DOHH2 (cell line): ENCODE results near the gene DGKZ.
"Not testable (repeated sequence)": the region's sequence is repeated elsewhere in the genome, so short reads cannot be mapped to it uniquely, and the experiment has no call there.

Source experiments
- H3F3A ChIP-seq: fragments of 200-600 bp; sonication (generic), shearing (Covaris generic); 2 replicates; pipeline ENCODE4 v1.6.0; 2016; ENCODE audit warnings: antibody characterized with exemption, mild to moderate bottlenecking; ENCODE audit not compliant: control insufficient read depth, insufficient read depth
- H3K27ac ChIP-seq: fragments of 200-600 bp; sonication (generic); 2 replicates; pipeline ENCODE4 v1.5.1; 2014; ENCODE audit warnings: low read depth, mild to moderate bottlenecking, low read length, moderate library complexity
- H3K27me3 ChIP-seq: fragments of 200-600 bp; sonication (generic); 2 replicates; pipeline ENCODE4 v1.6.1; 2014; ENCODE audit warnings: mild to moderate bottlenecking, low read length, mixed read lengths; ENCODE audit not compliant: control insufficient read depth
- H3K36me3 ChIP-seq: fragments of 200-600 bp; sonication (generic); 2 replicates; pipeline ENCODE4 v1.6.1; 2014; ENCODE audit warnings: mild to moderate bottlenecking, low read length, moderate library complexity, mixed read lengths; ENCODE audit not compliant: control insufficient read depth
- H3K4me1 ChIP-seq: fragments of 200-600 bp; sonication (generic); 2 replicates; pipeline ENCODE4 v1.6.1; 2014; ENCODE audit warnings: mild to moderate bottlenecking, low read length, mixed read lengths; ENCODE audit not compliant: control insufficient read depth
- H3K4me2 ChIP-seq: fragments of 200-600 bp; sonication (generic); 2 replicates; pipeline ENCODE4 v1.6.0; 2014; ENCODE audit warnings: mild to moderate bottlenecking, low read length, moderate library complexity
- H3K4me3 ChIP-seq: fragments of 200-600 bp; sonication (generic); 2 replicates; pipeline ENCODE4 v1.5.1; 2014; ENCODE audit warnings: mild to moderate bottlenecking, low read length, mixed read lengths
- H3K79me2 ChIP-seq: fragments of 200-600 bp; sonication (generic); 2 replicates; pipeline ENCODE4 v1.6.1; 2014; ENCODE audit warnings: mild to moderate bottlenecking, low read length, mixed read lengths; ENCODE audit not compliant: control insufficient read depth
- H3K9me2 ChIP-seq: fragments of 200-600 bp; sonication (generic); replicated peaks from 2 replicates; pipeline ENCODE4 v1.6.1; 2014; ENCODE audit warnings: mild to moderate bottlenecking, low read length, mixed read lengths; ENCODE audit not compliant: control insufficient read depth
- H3K9me3 ChIP-seq: fragments of 200-600 bp; sonication (generic); 2 replicates; pipeline ENCODE4 v1.6.1; 2014; ENCODE audit warnings: antibody characterized with exemption, low read length, mixed read lengths; ENCODE audit not compliant: control insufficient read depth, insufficient read depth
- H4K20me1 ChIP-seq: fragments of 200-600 bp; sonication (generic); 2 replicates; pipeline ENCODE4 v1.6.0; 2014; ENCODE audit warnings: low read depth, mild to moderate bottlenecking, antibody characterized with exemption, low read length, moderate library complexity; ENCODE audit not compliant: control insufficient read depth, insufficient read depth
- EZH2phosphoT487 ChIP-seq: fragments of 200-600 bp; sonication (generic); IDR thresholded peaks from 2 replicates; pipeline ENCODE4 v1.6.1; 2017; ENCODE audit warnings: borderline replicate concordance, mild to moderate bottlenecking, antibody characterized with exemption, low read length, moderate library complexity, mixed read lengths
- TF ChIP-seq, protein P1 (sequence below): fragments of 200-600 bp; sonication (generic); IDR thresholded peaks from one replicate; pipeline ENCODE4 v1.5.1; 2014; ENCODE audit warnings: antibody characterized with exemption, mild to moderate bottlenecking, low read depth, low read length; ENCODE audit not compliant: poor library complexity, severe bottlenecking

The DGKZ gene

DNA sequence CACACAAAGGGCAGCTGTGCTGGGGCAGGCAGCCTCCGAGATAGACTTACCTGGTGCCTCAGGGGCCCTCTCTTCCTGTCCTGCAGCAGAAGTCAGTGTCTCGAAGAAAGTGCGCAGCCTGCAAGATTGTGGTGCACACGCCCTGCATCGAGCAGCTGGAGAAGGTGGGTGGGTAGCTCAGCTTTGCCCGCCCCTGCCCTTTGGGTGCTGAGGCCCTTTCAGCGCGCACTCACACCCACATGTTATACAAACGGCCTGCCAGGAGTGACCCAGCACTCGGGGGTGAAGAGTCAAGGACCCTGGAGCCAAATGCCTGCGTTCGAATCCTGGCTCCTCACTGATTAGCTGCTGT, 20.6 kb downstream of the DGKZ start:
- Histone ChIP-seq H3K27ac (no peak overlapping the region), H3K9me2 (no peaks in the 10 kb centered on the region), H3K4me2 (no peak overlapping the region), H3K27me3 (no peaks in the 10 kb centered on the region), H3K4me3 (no peak overlapping the region), H3K79me2 (peaks cover 17% of the 10 kb centered on the region), H3K36me3 (peaks cover 24% of the 10 kb centered on the region), H4K20me1 (peaks cover 6% of the 10 kb centered on the region; the same call in 1 of the 2 replicates), H3K9me3 (no peaks in the 10 kb centered on the region), H3F3A (no peaks in the 10 kb centered on the region), H3K4me1 (peaks cover 7% of the 10 kb centered on the region)
- no peak for TF ChIP-seq EZH2phosphoT487
- TF ChIP-seq, protein P1, sequence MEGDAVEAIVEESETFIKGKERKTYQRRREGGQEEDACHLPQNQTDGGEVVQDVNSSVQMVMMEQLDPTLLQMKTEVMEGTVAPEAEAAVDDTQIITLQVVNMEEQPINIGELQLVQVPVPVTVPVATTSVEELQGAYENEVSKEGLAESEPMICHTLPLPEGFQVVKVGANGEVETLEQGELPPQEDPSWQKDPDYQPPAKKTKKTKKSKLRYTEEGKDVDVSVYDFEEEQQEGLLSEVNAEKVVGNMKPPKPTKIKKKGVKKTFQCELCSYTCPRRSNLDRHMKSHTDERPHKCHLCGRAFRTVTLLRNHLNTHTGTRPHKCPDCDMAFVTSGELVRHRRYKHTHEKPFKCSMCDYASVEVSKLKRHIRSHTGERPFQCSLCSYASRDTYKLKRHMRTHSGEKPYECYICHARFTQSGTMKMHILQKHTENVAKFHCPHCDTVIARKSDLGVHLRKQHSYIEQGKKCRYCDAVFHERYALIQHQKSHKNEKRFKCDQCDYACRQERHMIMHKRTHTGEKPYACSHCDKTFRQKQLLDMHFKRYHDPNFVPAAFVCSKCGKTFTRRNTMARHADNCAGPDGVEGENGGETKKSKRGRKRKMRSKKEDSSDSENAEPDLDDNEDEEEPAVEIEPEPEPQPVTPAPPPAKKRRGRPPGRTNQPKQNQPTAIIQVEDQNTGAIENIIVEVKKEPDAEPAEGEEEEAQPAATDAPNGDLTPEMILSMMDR = peak; percentile 2

DNA sequence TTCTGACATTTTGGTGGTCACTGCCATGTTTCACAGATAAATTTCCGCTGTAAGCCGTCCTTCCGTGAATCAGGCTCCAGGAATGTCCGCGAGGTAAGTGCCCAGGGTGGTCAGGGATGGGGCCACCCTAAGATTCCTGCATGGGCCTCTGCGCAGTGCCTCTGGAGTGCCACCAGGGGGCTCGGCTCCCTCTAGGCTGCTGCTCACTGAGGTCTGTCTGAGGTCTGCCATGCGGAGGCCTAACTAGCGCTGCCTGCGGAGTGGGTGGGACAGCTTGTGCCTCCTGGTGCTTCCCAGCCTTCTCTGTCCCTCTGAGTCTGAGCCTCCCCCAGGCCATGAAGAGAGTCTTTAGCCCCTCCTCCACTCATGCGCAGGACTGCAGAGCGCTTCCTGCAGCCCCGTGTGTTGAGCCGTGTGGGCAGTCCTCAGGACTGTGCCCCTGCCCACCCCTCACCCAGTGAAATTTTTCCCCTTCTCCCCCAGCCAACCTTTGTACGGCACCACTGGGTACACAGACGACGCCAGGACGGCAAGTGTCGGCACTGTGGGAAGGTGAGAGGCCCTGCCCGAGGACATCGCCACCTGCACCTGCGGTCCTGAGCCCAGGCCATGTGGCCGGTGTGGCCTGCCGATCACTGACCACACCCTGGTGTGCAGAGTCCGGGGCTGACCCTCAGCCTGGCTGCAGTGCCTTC, 22.3 kb downstream of the DGKZ start:
- peaks cover 6% of the 10 kb centered on the region; the same call in 1 of the 2 replicates for H4K20me1 ChIP-seq

DNA sequence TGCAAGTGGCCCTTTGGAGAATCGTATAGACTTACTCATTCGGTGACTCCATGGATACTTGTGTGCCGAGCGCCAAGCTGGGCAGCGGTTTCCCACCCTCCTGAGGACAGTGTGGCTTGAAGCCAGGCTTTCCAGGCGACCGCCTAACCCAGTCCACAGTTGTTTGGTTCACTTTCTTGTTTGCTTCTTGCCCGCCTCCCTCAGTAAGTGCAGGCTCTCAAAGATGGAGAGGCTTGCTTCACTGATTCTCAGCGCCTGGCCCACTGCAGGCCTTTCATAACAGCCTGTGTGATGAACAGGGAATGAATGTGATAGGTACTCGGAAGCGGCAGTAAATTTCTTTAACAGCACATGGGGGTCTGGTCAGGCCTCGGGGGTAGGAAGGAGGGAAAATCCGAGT, 23.0 kb downstream of the DGKZ start:
- Histone ChIP-seq H4K20me1 (peaks cover 6% of the 10 kb centered on the region; the same call in 1 of the 2 replicates), H3K27ac (no peak overlapping the region)

More for the DNA sequence above, 22.3 kb downstream of the DGKZ start:
- Histone ChIP-seq H3K27me3 (no peaks in the 10 kb centered on the region), H3K9me3 (no peaks in the 10 kb centered on the region), H3K27ac (no peak overlapping the region), H3K36me3 (peaks cover 27% of the 10 kb centered on the region), H3F3A (no peaks in the 10 kb centered on the region), H3K4me1 (peaks cover 5% of the 10 kb centered on the region; the same call in 1 of the 2 replicates), H3K9me2 (no peaks in the 10 kb centered on the region), H3K4me3 (no peak overlapping the region), H3K79me2 (peaks cover 4% of the 10 kb centered on the region; the same call in 1 of the 2 replicates), H3K4me2 (no peak overlapping the region)
- TF ChIP-seq, protein P1 = peak; percentile 81
- TF ChIP-seq EZH2phosphoT487 = no peak

DNA sequence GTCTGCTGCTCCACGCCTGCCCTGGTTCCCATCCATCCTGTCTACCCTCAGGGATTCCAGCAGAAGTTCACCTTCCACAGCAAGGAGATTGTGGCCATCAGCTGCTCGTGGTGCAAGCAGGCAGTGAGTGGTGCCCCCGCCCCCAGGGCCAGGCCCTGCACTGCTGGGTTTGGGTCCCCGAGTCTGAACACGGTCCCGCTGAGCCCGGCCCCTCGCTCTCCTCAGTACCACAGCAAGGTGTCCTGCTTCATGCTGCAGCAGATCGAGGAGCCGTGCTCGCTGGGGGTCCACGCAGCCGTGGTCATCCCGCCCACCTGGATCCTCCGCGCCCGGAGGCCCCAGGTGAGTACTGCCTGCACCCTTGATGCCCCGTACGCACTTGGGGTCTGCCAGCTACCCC, 24.0 kb downstream of the DGKZ start:
- H4K20me1 ChIP-seq, H3K79me2 ChIP-seq, H3K4me2 ChIP-seq, H3K9me2 ChIP-seq, H3F3A ChIP-seq, H3K4me1 ChIP-seq, H3K27ac ChIP-seq, H3K4me3 ChIP-seq, H3K9me3 ChIP-seq, H3K27me3 ChIP-seq: not testable (repeated sequence)
- H3K36me3 ChIP-seq = peaks cover 36% of the 10 kb centered on the region

More for the DNA sequence above, 23.0 kb downstream of the DGKZ start:
- Histone ChIP-seq H3K9me3 (no peaks in the 10 kb centered on the region), H3K4me3 (no peak overlapping the region), H3K4me1 (peaks cover 5% of the 10 kb centered on the region; the same call in 1 of the 2 replicates), H3K9me2 (no peaks in the 10 kb centered on the region), H3K79me2 (no peaks in the 10 kb centered on the region), H3K4me2 (no peak overlapping the region), H3K36me3 (peaks cover 29% of the 10 kb centered on the region), H3F3A (no peaks in the 10 kb centered on the region), H3K27me3 (no peaks in the 10 kb centered on the region)
- TF ChIP-seq EZH2phosphoT487 = no peak
- TF ChIP-seq, protein P1 = no peak
